PC-9 (cell line): ENCODE results near the gene DZIP3. TPM values are rescaled to one million over a fixed set of nuclear protein-coding genes. Genes with fewer than 3 reads are reported as not detected.
"Not testable (repeated sequence)": the region's sequence is repeated elsewhere in the genome, so short reads cannot be mapped to it uniquely, and the experiment has no call there.

Experiments
- BruUV-seq: library from RNA; stranded (reverse); fragments of 400-500 nt; replicated peaks from 2 replicates; lab custom pipeline; 2021; lab: Mats Ljungman, UMichigan
- CTCF ChIA-PET: fragments of 300-600 bp; sonication (Branson Sonifier 250); formaldehyde crosslinking; loops from one replicate; lab custom pipeline; 2022; ENCODE audit warnings: antibody characterized with exemption; lab: Charles Lee
- POLR2A ChIA-PET: fragments of 300-600 bp; sonication (Branson Sonifier 250); formaldehyde crosslinking; loops from one replicate; lab custom pipeline; 2022; ENCODE audit warnings: antibody characterized with exemption; ENCODE audit not compliant: unreplicated experiment; lab: Charles Lee
- DNase-seq, 2 experiments: peaks; one replicate each; pipeline versions ENCODE4 v3.0.0 to v3.0.0-alpha.2; 2015 to 2022; ENCODE audit warnings: mixed read lengths in 1 of 2
- H2AFZ ChIP-seq: fragments of 200-600 bp; sonication (generic); 2 replicates; pipeline ENCODE4 v1.8.1; 2017; ENCODE audit warnings: antibody characterized with exemption
- H3F3A ChIP-seq: fragments of 200-600 bp; sonication (generic); 2 replicates; pipeline ENCODE4 v1.8.1; 2017; ENCODE audit warnings: antibody characterized with exemption, mild to moderate bottlenecking, low read depth; ENCODE audit not compliant: insufficient read depth
- H3K27ac ChIP-seq: fragments of 200-600 bp; sonication (generic); 2 replicates; pipeline ENCODE4 v1.6.1; 2016; ENCODE audit warnings: mixed run types
- H3K27me3 ChIP-seq: fragments of 200-600 bp; sonication (generic); 2 replicates; pipeline ENCODE4 v1.6.1; 2016; ENCODE audit warnings: low read depth, mixed run types; ENCODE audit not compliant: insufficient read depth
- H3K36me3 ChIP-seq: fragments of 200-600 bp; sonication (generic); 2 replicates; pipeline ENCODE4 v1.6.1; 2016; ENCODE audit warnings: low read depth, mixed run types
- H3K4me1 ChIP-seq: fragments of 200-600 bp; sonication (generic); replicated peaks from 2 replicates; pipeline ENCODE4 v1.6.1; 2016; ENCODE audit warnings: mixed run types; ENCODE audit not compliant: insufficient read depth
- H3K4me2 ChIP-seq: fragments of 200-600 bp; sonication (generic); 2 replicates; pipeline ENCODE4 v1.6.1; 2017; ENCODE audit warnings: mixed run types
- H3K4me3 ChIP-seq: fragments of 200-600 bp; sonication (generic); 2 replicates; pipeline ENCODE4 v1.6.1; 2016; ENCODE audit warnings: mixed run types
- H3K79me2 ChIP-seq: fragments of 200-600 bp; sonication (generic); 2 replicates; pipeline ENCODE4 v1.6.1; 2017; ENCODE audit warnings: low read depth, mixed run types
- H3K9me2 ChIP-seq: fragments of 200-600 bp; sonication (generic); 2 replicates; pipeline ENCODE4 v1.8.1; 2017; ENCODE audit warnings: mild to moderate bottlenecking; ENCODE audit not compliant: insufficient read depth
- H3K9me3 ChIP-seq: fragments of 200-600 bp; sonication (generic); 2 replicates; pipeline ENCODE4 v1.8.1; 2016; ENCODE audit warnings: low read depth; ENCODE audit not compliant: insufficient read depth
- H4K20me1 ChIP-seq: fragments of 200-600 bp; sonication (generic); 2 replicates; pipeline ENCODE4 v1.8.1; 2017; ENCODE audit not compliant: insufficient read depth
- EZH2 ChIP-seq: fragments of 200-600 bp; sonication (generic); IDR thresholded peaks from 2 replicates; pipeline ENCODE4 v1.8.0; 2017; ENCODE audit warnings: antibody characterized with exemption, low read depth
- intact Hi-C: fragments of 100-400 bp; cut with micrococcal nuclease; formaldehyde crosslinking; loops from one replicate; pipeline ENCODE4 v1.10.0; 2022; ENCODE audit not compliant: unreplicated experiment
- total RNA-seq: library from RNA; stranded (reverse); gene quantifications from 2 replicates; pipeline ENCODE4 v1.2.3, GENCODE V29; 2021
- TF ChIP-seq, protein P1 (sequence below): fragments of 200-600 bp; sonication (generic); conservative IDR thresholded peaks from 2 replicates; pipeline ENCODE4 v1.6.1; 2017; ENCODE audit warnings: mixed run types, antibody characterized with exemption, mild to moderate bottlenecking, moderate library complexity

The DZIP3 gene
- total RNA-seq, 1 experiment from 2014 or later: 14.5 TPM

DNA sequence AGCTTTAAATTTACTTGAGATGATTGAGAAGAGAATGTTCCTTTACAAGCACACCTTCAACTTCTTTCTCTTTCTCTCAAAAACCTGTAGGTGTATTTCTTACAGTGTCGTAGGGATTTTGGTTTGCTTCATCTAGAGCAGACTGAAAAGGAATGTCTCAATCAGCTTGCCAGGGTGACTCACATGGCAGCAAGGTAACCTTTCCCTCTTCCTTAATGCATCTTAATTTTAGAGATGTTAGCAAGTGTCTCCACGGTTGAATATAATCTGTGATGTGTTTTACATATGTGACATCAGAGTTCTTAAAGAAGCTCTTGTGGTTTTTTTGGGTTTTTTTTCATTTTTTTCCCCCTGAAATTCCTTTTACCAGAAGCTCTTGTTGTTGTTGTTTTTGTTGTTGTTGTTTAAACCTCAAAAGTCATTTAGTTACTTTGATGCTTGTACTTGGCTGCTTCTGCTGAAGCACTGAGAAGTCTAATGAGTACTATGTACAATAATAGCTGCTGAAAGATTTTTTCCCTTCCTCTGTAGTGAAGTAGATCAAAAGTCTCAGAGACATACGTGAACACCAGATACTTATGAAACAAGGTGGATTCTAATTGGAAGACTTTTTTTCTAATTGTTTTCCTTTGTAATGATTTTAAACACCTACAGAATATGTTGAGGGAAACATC is 84.6 kb downstream of the DZIP3 start:
- ChIA-PET CTCF (interaction anchor here (0.6 kb wide), 1 partner anchor 367 kb away, joined by 5 read pairs; no protein-coding TSS in a partner anchor), POLR2A (no interaction called here)
- no peak for TF ChIP-seq EZH2
- TF ChIP-seq, protein P1, sequence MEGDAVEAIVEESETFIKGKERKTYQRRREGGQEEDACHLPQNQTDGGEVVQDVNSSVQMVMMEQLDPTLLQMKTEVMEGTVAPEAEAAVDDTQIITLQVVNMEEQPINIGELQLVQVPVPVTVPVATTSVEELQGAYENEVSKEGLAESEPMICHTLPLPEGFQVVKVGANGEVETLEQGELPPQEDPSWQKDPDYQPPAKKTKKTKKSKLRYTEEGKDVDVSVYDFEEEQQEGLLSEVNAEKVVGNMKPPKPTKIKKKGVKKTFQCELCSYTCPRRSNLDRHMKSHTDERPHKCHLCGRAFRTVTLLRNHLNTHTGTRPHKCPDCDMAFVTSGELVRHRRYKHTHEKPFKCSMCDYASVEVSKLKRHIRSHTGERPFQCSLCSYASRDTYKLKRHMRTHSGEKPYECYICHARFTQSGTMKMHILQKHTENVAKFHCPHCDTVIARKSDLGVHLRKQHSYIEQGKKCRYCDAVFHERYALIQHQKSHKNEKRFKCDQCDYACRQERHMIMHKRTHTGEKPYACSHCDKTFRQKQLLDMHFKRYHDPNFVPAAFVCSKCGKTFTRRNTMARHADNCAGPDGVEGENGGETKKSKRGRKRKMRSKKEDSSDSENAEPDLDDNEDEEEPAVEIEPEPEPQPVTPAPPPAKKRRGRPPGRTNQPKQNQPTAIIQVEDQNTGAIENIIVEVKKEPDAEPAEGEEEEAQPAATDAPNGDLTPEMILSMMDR: no peak
- Histone ChIP-seq H3K4me2 (no peak overlapping the region), H3K27ac (no peak overlapping the region), H3K79me2 (no peaks in the 10 kb centered on the region), H3K27me3 (no peaks in the 10 kb centered on the region), H3K9me3 (no peaks in the 10 kb centered on the region), H3K9me2 (peaks cover 3% of the 10 kb centered on the region; the same call in 1 of the 2 replicates), H3K4me3 (no peak overlapping the region), H2AFZ (no peak overlapping the region), H3K36me3 (no peaks in the 10 kb centered on the region), H3F3A (no peaks in the 10 kb centered on the region), H3K4me1 (no peaks in the 10 kb centered on the region), H4K20me1 (no peaks in the 10 kb centered on the region)
- DNase-seq: no peak
- no TSS peak for BruUV-seq
- intact Hi-C loops: no loop called here

DNA sequence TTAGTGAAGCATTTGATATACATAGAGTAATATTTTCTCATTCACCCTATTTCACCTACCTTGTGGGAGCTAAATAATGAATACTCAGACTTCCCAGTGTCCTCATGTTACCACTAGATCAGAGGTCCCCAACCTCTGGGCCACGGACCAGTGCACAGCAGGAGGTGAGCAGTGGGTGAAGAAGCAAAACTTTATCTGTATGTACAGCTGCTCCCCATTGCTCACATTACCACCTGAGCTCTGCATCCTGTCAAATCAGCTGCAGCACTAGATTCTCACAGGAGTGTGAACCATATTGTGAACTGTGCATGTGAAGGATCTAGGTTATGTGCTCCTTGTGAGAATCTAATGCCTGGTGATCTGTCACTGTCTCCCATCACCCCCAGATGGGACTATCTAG is 88.3 kb downstream of the DZIP3 start:
- BruUV-seq: no TSS peak
- no peak for TF ChIP-seq EZH2
- TF ChIP-seq, protein P1: no peak
- H3K9me3 ChIP-seq: no peaks in the 10 kb centered on the region
- H3K27ac ChIP-seq: no peak overlapping the region
- H2AFZ ChIP-seq: no peak overlapping the region
- POLR2A ChIA-PET: interaction anchor here (0.5 kb wide), 1 partner anchor 1154 kb away, joined by 12 read pairs; no protein-coding TSS in a partner anchor
- no peaks in the 10 kb centered on the region for H3K4me1 ChIP-seq
- H3K4me3 ChIP-seq: no peak overlapping the region
- no peaks in the 10 kb centered on the region for H4K20me1 ChIP-seq
- no peaks in the 10 kb centered on the region for H3K79me2 ChIP-seq
- H3K27me3 ChIP-seq: no peaks in the 10 kb centered on the region
- H3F3A ChIP-seq: no peaks in the 10 kb centered on the region
- CTCF ChIA-PET: no interaction called here
- intact Hi-C loops: no loop called here
- H3K4me2 ChIP-seq: no peak overlapping the region
- no peaks in the 10 kb centered on the region for H3K36me3 ChIP-seq
- H3K9me2 ChIP-seq: peaks cover 3% of the 10 kb centered on the region; the same call in 1 of the 2 replicates
- DNase-seq: no peak

DNA sequence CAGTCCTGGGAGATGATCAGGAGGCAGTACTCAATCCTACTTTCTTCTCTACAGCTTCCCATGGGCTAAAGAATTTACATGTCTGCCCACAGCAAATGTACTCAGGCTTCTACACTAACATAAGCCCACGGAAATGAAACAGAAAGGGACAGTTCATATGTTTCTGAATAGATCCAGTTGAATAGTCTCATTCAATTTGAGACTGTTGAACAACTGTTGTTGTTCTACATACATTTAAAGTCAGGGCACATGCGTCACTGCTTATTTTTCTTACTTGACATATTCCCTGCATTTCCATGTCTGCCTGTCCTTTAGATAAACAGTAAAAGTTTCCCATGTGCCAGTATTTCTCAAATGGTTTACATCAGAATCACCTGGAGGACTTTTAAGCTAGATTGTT is 102.8 kb downstream of the DZIP3 start:
- H3K79me2 ChIP-seq, intact Hi-C loops, CTCF ChIA-PET, H4K20me1 ChIP-seq, H3K27me3 ChIP-seq, H2AFZ ChIP-seq, H3K4me2 ChIP-seq, H3K27ac ChIP-seq, H3K36me3 ChIP-seq, BruUV-seq, DNase-seq, H3K4me3 ChIP-seq, H3K9me2 ChIP-seq, H3K9me3 ChIP-seq, H3K4me1 ChIP-seq, H3F3A ChIP-seq: not testable (repeated sequence)
- POLR2A ChIA-PET: interaction anchor here (0.5 kb wide), 1 partner anchor 63 kb away, joined by 3 read pairs; no protein-coding TSS in a partner anchor
